ENCODE data around the gene TRIM63. TPM values are rescaled to one million over a fixed set of nuclear protein-coding genes. Genes with fewer than 3 reads are reported as not detected.

Gene TRIM63
- total and polyA plus RNA-seq, 9 of the 15 experiments (the other 6 are each of a cell fraction or from before 2014, with no cell fraction given), result 0.08 to 0.57 (median 0.36) TPM

- TF ChIP-seq ZBTB26 (CRISPR knock-in tag; IDR thresholded peaks at IDR 0.05) (no peak), CEBPG (CRISPR knock-in tag; IDR thresholded peaks at IDR 0.05) (peak; percentile 69; the same call in 1 of the 2 replicates), CEBPG (tag; conservative IDR thresholded peaks at IDR 0.05 in 1 of 2, IDR thresholded peaks at IDR 0.05 in 1 of 2) (peak; percentile 69 to 79), C11orf30 (IDR thresholded peaks at IDR 0.05; ENCODE audit: low read depth) (peak; percentile 79), ZNF518B (CRISPR knock-in tag; IDR thresholded peaks at IDR 0.05) (no peak), DACH1 (IDR thresholded peaks at IDR 0.05; ENCODE audit: partially characterized antibody) (peak; percentile 67), FOXA1 (IDR thresholded peaks at IDR 0.05; ENCODE audit: borderline replicate concordance) (no peak), ZBTB43 (CRISPR knock-in tag; IDR thresholded peaks at IDR 0.05) (no peak), MAFK (IDR thresholded peaks at IDR 0.05; ENCODE audit: low read length) (peak; percentile 39; the same call in 1 of the 2 replicates), POLR2AphosphoS5 (IDR thresholded peaks at IDR 0.05; ENCODE audit: control insufficient read depth, insufficient read depth, low read depth, low read length) (no peak)
Measured at GRCh38 chr1:26079960-26080814, 12.8 kb upstream of the TRIM63 start (continued).
